ENCODE measurements around the gene ASAP3. TPM values are rescaled to one million over a fixed set of nuclear protein-coding genes. Genes with fewer than 3 reads are reported as not detected.

The ASAP3 gene
- total and polyA plus RNA-seq, 8 donors: 24.9 to 228 (median 30.5) TPM

- Histone ChIP-seq H3K27me3 (no peaks in the 10 kb centered on the region), H3K9me3 (no peaks in the 10 kb centered on the region), H3K27ac (no peak overlapping the region), H3K36me3 (no peaks in the 10 kb centered on the region), H3K4me1 (no peaks in the 10 kb centered on the region), H3K4me3 (no peak overlapping the region)
- intact Hi-C loops (cut with DNase I; ENCODE audit: low total_unique reads): no loop called here
- no peak for DNase-seq
- no peak for TF ChIP-seq EP300 (IDR thresholded peaks at IDR 0.05)
- no peak for TF ChIP-seq CTCF (IDR thresholded peaks at IDR 0.05)
- no peak for TF ChIP-seq POLR2AphosphoS5 (IDR thresholded peaks at IDR 0.05)
- TF ChIP-seq POLR2A (IDR thresholded peaks at IDR 0.05): no peak
- 94 to 100% (median 96%) methylated on average over 2 of the region's 2 CpGs for WGBS, 5 donors
Observed at GRCh38 chr1:23462766-23463165, 21.2 kb downstream of the ASAP3 start.

- DNase-seq: no peak
- WGBS, 5 donors: 79 to 88% (median 86%) methylated on average over 3 of the region's 3 CpGs
- no peaks in the 10 kb centered on the region for H3K27me3 ChIP-seq
Observed at GRCh38 chr1:23461050-23461449, 22.9 kb downstream of the ASAP3 start.

GRCh38 chr1:23460519-23460918 lies 23.5 kb downstream of the ASAP3 start:
- Histone ChIP-seq H3K27ac (no peak overlapping the region), H3K9me3 (no peaks in the 10 kb centered on the region), H3K27me3 (no peaks in the 10 kb centered on the region), H3K4me1 (no peaks in the 10 kb centered on the region), H3K36me3 (peaks cover 0 to 7% (median 6%) of the 10 kb centered on the region in 4 donors), H3K4me3 (no peak overlapping the region)
- intact Hi-C loops (cut with DNase I; ENCODE audit: low total_unique reads): no loop called here
- 77 to 86% (median 84%) methylated on average over 4 of the region's 4 CpGs for WGBS, 5 donors
- DNase-seq: no peak
- TF ChIP-seq POLR2A (IDR thresholded peaks at IDR 0.05): no peak
- no peak for TF ChIP-seq POLR2AphosphoS5 (IDR thresholded peaks at IDR 0.05)
- TF ChIP-seq CTCF (IDR thresholded peaks at IDR 0.05): no peak
- no peak for TF ChIP-seq EP300 (IDR thresholded peaks at IDR 0.05)

More at GRCh38 chr1:23461050-23461449, 22.9 kb downstream of the ASAP3 start:
- Histone ChIP-seq H3K4me1 (no peaks in the 10 kb centered on the region), H3K27ac (no peak overlapping the region), H3K4me3 (no peak overlapping the region), H3K36me3 (peaks cover 0 to 2% (median under 1%) of the 10 kb centered on the region in 4 donors), H3K9me3 (no peaks in the 10 kb centered on the region)
- TF ChIP-seq CTCF (IDR thresholded peaks at IDR 0.05) (no peak), POLR2AphosphoS5 (IDR thresholded peaks at IDR 0.05) (no peak), EP300 (IDR thresholded peaks at IDR 0.05) (no peak), POLR2A (IDR thresholded peaks at IDR 0.05) (no peak)
- intact Hi-C loops (cut with DNase I; ENCODE audit: low total_unique reads): no loop called here

GRCh38 chr1:23459338-23459757 lies 24.6 kb downstream of the ASAP3 start:
- Histone ChIP-seq H3K36me3 (peaks cover 0 to 19% (median 16%) of the 10 kb centered on the region in 4 donors), H3K27ac (no peak overlapping the region), H3K4me3 (no peak overlapping the region), H3K9me3 (no peaks in the 10 kb centered on the region), H3K27me3 (no peaks in the 10 kb centered on the region), H3K4me1 (no peaks in the 10 kb centered on the region)
- TF ChIP-seq POLR2A (IDR thresholded peaks at IDR 0.05) (no peak), CTCF (IDR thresholded peaks at IDR 0.05) (no peak), POLR2AphosphoS5 (IDR thresholded peaks at IDR 0.05) (no peak), EP300 (IDR thresholded peaks at IDR 0.05) (no peak)
- no peak for DNase-seq
- intact Hi-C loops (cut with DNase I; ENCODE audit: low total_unique reads): no loop called here
- WGBS, 5 donors: 56 to 69% (median 67%) methylated on average over 2 of the region's 2 CpGs
